ENCODE measurements around the gene EIF4G1. TPM values are rescaled to one million over a fixed set of nuclear protein-coding genes. Genes with fewer than 3 reads are reported as not detected.

Gene EIF4G1
- total and polyA plus RNA-seq, 7 donors, result 62.9 to 249 (median 168) TPM

GRCh38 chr3:184316792-184317191 lies 2.4 kb downstream of the EIF4G1 start:
- no peaks in the 10 kb centered on the region for H3K27me3 ChIP-seq
- H3K4me3 ChIP-seq, result peak overlapping the region in 3 of 4 donors; percentile 68 to 93 (median 82)
- WGBS, 2 donors, result 84 to 86% methylated on average over 7 of the region's 7 CpGs
- H3K4me1 ChIP-seq, result peaks cover 0 to 69% (median 62%) of the 10 kb centered on the region in 4 donors
- H3K9me3 ChIP-seq, result no peaks in the 10 kb centered on the region
- no peak for DNase-seq
- H3K27ac ChIP-seq, result peak overlapping the region; percentile 98 to 99 (median 98)
- TF ChIP-seq, protein P1, sequence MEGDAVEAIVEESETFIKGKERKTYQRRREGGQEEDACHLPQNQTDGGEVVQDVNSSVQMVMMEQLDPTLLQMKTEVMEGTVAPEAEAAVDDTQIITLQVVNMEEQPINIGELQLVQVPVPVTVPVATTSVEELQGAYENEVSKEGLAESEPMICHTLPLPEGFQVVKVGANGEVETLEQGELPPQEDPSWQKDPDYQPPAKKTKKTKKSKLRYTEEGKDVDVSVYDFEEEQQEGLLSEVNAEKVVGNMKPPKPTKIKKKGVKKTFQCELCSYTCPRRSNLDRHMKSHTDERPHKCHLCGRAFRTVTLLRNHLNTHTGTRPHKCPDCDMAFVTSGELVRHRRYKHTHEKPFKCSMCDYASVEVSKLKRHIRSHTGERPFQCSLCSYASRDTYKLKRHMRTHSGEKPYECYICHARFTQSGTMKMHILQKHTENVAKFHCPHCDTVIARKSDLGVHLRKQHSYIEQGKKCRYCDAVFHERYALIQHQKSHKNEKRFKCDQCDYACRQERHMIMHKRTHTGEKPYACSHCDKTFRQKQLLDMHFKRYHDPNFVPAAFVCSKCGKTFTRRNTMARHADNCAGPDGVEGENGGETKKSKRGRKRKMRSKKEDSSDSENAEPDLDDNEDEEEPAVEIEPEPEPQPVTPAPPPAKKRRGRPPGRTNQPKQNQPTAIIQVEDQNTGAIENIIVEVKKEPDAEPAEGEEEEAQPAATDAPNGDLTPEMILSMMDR (IDR thresholded peaks at IDR 0.05), result no peak
- TF ChIP-seq POLR2A (IDR thresholded peaks at IDR 0.05) (no peak), POLR2AphosphoS5 (IDR thresholded peaks at IDR 0.05) (no peak), EP300 (IDR thresholded peaks at IDR 0.05) (no peak)
- intact Hi-C loops (cut with DNase I), result no loop called here
- H3K36me3 ChIP-seq, result peaks cover 11 to 40% (median 29%) of the 10 kb centered on the region in 4 donors

DNA sequence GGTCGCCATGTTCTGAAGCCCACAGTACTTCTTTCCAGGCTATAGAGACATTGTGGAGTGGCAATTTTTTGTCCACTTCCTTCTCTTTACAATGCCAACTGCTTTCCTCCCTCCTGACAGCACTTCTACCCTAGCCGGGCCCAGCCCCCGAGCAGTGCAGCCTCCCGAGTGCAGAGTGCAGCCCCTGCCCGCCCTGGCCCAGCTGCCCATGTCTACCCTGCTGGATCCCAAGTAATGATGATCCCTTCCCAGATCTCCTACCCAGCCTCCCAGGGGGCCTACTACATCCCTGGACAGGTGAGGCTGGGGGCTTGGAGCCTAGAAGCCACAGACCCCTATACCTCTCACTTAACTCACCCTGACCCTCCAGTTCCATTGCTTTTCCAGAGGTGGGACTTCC lies 2.8 kb downstream of the EIF4G1 start:
- no peak for DNase-seq
- no peak for TF ChIP-seq EP300 (IDR thresholded peaks at IDR 0.05)
- TF ChIP-seq, protein P1 (IDR thresholded peaks at IDR 0.05), result no peak
- no peak for TF ChIP-seq POLR2A (IDR thresholded peaks at IDR 0.05)
- no peak for TF ChIP-seq POLR2AphosphoS5 (IDR thresholded peaks at IDR 0.05)
- Histone ChIP-seq H3K27ac (peak overlapping the region; percentile 98 to 99 (median 98)), H3K27me3 (no peaks in the 10 kb centered on the region), H3K4me1 (peaks cover 0 to 73% (median 66%) of the 10 kb centered on the region in 4 donors), H3K9me3 (no peaks in the 10 kb centered on the region), H3K36me3 (peaks cover 15 to 44% (median 33%) of the 10 kb centered on the region in 4 donors), H3K4me3 (peak overlapping the region in 2 of 4 donors; percentile 82 to 93)
- intact Hi-C loops (cut with DNase I), result no loop called here
- 74 to 76% methylated on average over 5 of the region's 5 CpGs for WGBS, 2 donors

- Histone ChIP-seq H3K4me3 (peak overlapping the region in 3 of 4 donors; percentile 31 to 47 (median 41)), H3K36me3 (peaks cover 43 to 72% (median 62%) of the 10 kb centered on the region in 4 donors), H3K27me3 (no peaks in the 10 kb centered on the region), H3K27ac (peak overlapping the region; percentile 91 to 99 (median 98)), H3K9me3 (no peaks in the 10 kb centered on the region), H3K4me1 (peaks cover 0 to 72% (median 68%) of the 10 kb centered on the region in 4 donors)
- WGBS, 2 donors, result 4 to 16% methylated on average over 4 of the region's 4 CpGs
- peak; percentile 99 for DNase-seq
- TF ChIP-seq EP300 (IDR thresholded peaks at IDR 0.05) (no peak), POLR2A (IDR thresholded peaks at IDR 0.05) (no peak), POLR2AphosphoS5 (IDR thresholded peaks at IDR 0.05) (peak; percentile 32 to 74 (median 66))
- TF ChIP-seq, protein P1 (IDR thresholded peaks at IDR 0.05), result no peak
- intact Hi-C loops (cut with DNase I), result loop anchor here (1.0 kb wide), 1 partner anchor 15 kb away; no protein-coding TSS in a partner anchor
These were observed 5.7 kb downstream of the EIF4G1 start for GRCh38 chr3:184320104-184320445.

DNA sequence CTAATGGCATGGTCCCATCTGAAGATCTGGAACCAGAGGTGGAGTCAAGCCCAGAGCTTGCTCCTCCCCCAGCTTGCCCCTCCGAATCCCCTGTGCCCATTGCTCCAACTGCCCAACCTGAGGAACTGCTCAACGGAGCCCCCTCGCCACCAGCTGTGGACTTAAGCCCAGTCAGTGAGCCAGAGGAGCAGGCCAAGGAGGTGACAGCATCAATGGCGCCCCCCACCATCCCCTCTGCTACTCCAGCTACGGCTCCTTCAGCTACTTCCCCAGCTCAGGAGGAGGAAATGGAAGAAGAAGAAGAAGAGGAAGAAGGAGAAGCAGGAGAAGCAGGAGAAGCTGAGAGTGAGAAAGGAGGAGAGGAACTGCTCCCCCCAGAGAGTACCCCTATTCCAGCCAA lies 7.3 kb downstream of the EIF4G1 start:
- Histone ChIP-seq H3K4me1 (peaks cover 0 to 58% (median 58%) of the 10 kb centered on the region in 4 donors), H3K9me3 (no peaks in the 10 kb centered on the region)

More for the DNA sequence above, 7.3 kb downstream of the EIF4G1 start:
- Histone ChIP-seq H3K27ac (peak overlapping the region; percentile 37 to 99 (median 98)), H3K36me3 (peaks cover 59 to 84% (median 78%) of the 10 kb centered on the region in 4 donors), H3K27me3 (no peaks in the 10 kb centered on the region), H3K4me3 (no peak overlapping the region)
- no peak for TF ChIP-seq EP300 (IDR thresholded peaks at IDR 0.05)
- TF ChIP-seq POLR2AphosphoS5 (IDR thresholded peaks at IDR 0.05), result no peak
- TF ChIP-seq, protein P1 (IDR thresholded peaks at IDR 0.05), result no peak
- no peak for TF ChIP-seq POLR2A (IDR thresholded peaks at IDR 0.05)
- intact Hi-C loops (cut with DNase I), result no loop called here
- 90 to 94% methylated on average over 5 of the region's 5 CpGs for WGBS, 2 donors
- no peak for DNase-seq

Data from sigmoid colon (tissue), 7 donors.